ENCODE results near the gene LOXHD1.

Gene LOXHD1

GRCh38 chr18:46429649-46430224 is 227.3 kb downstream of the LOXHD1 start:
- H3K27ac Mint-ChIP-seq, result no peak overlapping the region
- peaks cover 12% of the 10 kb centered on the region for H3K27me3 Mint-ChIP-seq
- no peaks in the 10 kb centered on the region for H3K4me1 Mint-ChIP-seq
- ATAC-seq (no peak), DNase-seq (no peak)
- H3K4me3 Mint-ChIP-seq, result no peak overlapping the region
- H3K9me3 Mint-ChIP-seq, result no peaks in the 10 kb centered on the region

- H3K4me3 Mint-ChIP-seq, result no peak overlapping the region
- ATAC-seq, result no peak
- H3K4me1 Mint-ChIP-seq, result no peaks in the 10 kb centered on the region
- H3K27me3 Mint-ChIP-seq, result peaks cover 12% of the 10 kb centered on the region
- no peak overlapping the region for H3K27ac Mint-ChIP-seq
- H3K9me3 Mint-ChIP-seq, result no peaks in the 10 kb centered on the region
- DNase-seq, result no peak
These were observed 227.9 kb downstream of the LOXHD1 start for GRCh38 chr18:46429130-46429529.

DNA sequence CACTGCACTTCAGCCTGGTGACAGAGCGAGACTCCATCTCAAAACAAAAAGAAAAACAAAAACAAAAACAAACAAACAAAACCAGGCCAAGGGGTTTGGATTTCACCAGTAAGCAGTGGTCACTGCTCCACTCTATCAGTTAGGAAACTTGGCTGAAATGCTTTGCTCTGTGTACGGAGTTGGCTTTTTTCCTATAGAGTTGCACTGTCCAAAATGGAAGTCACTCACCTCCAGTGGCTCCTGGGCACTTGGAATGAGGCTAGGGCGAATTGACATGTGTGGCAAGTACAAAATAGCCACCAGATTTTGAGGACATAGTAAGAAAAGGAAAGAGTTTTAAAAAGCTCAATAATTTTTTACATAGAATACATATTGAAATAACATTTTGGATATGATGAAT is 228.7 kb downstream of the LOXHD1 start:
- H3K4me1 Mint-ChIP-seq, result no peaks in the 10 kb centered on the region
- H3K27ac Mint-ChIP-seq, result no peak overlapping the region
- DNase-seq (no peak), ATAC-seq (no peak)
- no peak overlapping the region for H3K4me3 Mint-ChIP-seq
- peaks cover 12% of the 10 kb centered on the region for H3K27me3 Mint-ChIP-seq
- no peaks in the 10 kb centered on the region for H3K9me3 Mint-ChIP-seq

DNA sequence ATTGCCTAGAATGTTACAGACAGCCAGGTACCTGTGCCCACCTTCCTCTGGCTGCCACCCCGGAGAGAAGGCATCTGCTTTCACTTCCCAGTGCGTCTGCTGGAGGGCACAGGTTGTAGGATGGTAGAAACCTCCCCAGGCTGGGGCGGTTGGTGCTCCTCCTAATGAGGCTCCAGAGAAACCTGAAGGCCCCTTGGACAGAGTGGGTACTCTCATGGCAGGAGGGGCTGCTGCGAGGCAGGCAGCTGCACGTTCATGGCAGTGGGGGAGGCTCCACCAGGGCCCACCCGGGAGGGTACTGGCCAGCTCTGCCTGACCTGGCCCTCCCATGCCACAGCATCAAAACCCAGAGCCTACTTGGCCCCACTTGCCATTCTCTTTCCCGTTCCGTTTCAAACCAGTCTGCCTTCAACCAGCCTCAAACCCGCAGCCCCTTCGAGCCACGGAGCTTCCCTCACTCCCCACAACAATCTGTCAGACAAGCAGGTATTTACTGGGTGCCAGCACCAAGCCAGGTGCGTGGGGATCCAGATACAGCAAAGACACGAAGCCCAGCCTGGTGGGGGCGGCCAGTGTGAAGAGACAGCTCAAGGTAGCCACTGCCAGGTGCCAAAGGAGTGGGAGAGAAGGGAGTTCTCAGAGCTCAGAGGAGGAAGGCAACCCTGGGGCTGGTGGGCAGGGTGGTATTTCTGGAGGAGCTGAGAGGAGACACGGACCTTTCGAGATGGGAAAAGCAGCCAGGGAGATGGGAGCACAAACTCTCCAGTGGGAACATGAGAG is 229.6 kb downstream of the LOXHD1 start:
- H3K4me1 Mint-ChIP-seq, result no peaks in the 10 kb centered on the region
- no peak overlapping the region for H3K4me3 Mint-ChIP-seq
- peaks cover 12% of the 10 kb centered on the region for H3K27me3 Mint-ChIP-seq
- ATAC-seq (no peak), DNase-seq (no peak)
- H3K27ac Mint-ChIP-seq, result no peak overlapping the region
- H3K9me3 Mint-ChIP-seq, result no peaks in the 10 kb centered on the region

Data from stimulated activated naive CD8-positive, alpha-beta T cell treated with anti-CD3 and anti-CD28 coated beads, Interleukin-15, amount 100 ng/mL, for 72 hours (primary cell).